Smooth muscle cell (in vitro differentiated cells): ENCODE results near the gene LMBRD2. TPM values are rescaled to one million over a fixed set of nuclear protein-coding genes. Genes with fewer than 3 reads are reported as not detected.
"Not testable (repeated sequence)": the region's sequence is repeated elsewhere in the genome, so short reads cannot be mapped to it uniquely, and the experiment has no call there.

Source experiments
- DNase-seq: peaks from one replicate; lab custom pipeline; 2025; ENCODE audit not compliant: unreplicated experiment; lab: John Stamatoyannopoulos, UW
- H2AFZ ChIP-seq: fragments of 200-600 bp; sonication (generic); 2 replicates; pipeline ENCODE4 v1.6.0; 2016; ENCODE audit warnings: antibody characterized with exemption, low read depth, mild to moderate bottlenecking
- H3F3A ChIP-seq: fragments of 200-600 bp; sonication (generic); 2 replicates; pipeline ENCODE4 v1.6.0; 2017; ENCODE audit warnings: antibody characterized with exemption, low read depth
- H3K27ac ChIP-seq: fragments of 200-600 bp; sonication (generic); 2 replicates; pipeline ENCODE4 v1.5.1; 2016; ENCODE audit warnings: low read depth, mild to moderate bottlenecking
- H3K27me3 ChIP-seq: fragments of 200-600 bp; sonication (generic); 2 replicates; pipeline ENCODE4 v1.6.1; 2016; ENCODE audit warnings: low read depth, mild to moderate bottlenecking
- H3K36me3 ChIP-seq: fragments of 200-600 bp; sonication (generic); 2 replicates; pipeline ENCODE4 v1.5.1; 2016; ENCODE audit warnings: low read depth
- H3K4me1 ChIP-seq: fragments of 200-600 bp; sonication (generic); 2 replicates; pipeline ENCODE4 v1.5.1; 2016; ENCODE audit warnings: low read depth
- H3K4me2 ChIP-seq: fragments of 200-600 bp; sonication (generic); 2 replicates; pipeline ENCODE4 v1.6.0; 2016; ENCODE audit warnings: mild to moderate bottlenecking
- H3K4me3 ChIP-seq: fragments of 200-600 bp; sonication (generic); 2 replicates; pipeline ENCODE4 v1.5.1; 2016; ENCODE audit warnings: mild to moderate bottlenecking
- H3K79me2 ChIP-seq: fragments of 200-600 bp; sonication (generic); 2 replicates; pipeline ENCODE4 v1.6.0; 2016; ENCODE audit warnings: low read depth, mild to moderate bottlenecking
- H3K9ac ChIP-seq: fragments of 200-600 bp; sonication (generic); 2 replicates; pipeline ENCODE4 v1.6.0; 2016; ENCODE audit warnings: low read depth
- H3K9me3 ChIP-seq: fragments of 200-600 bp; sonication (generic); replicated peaks from 2 replicates; pipeline ENCODE4 v1.5.1; 2016; ENCODE audit warnings: low read depth
- H4K20me1 ChIP-seq: fragments of 200-600 bp; sonication (generic); 2 replicates; pipeline ENCODE4 v1.6.0; 2016; ENCODE audit warnings: low read depth
- WGBS: methylation state at CpG from one replicate; pipeline ENCODE4 v1.1.7; 2016; ENCODE audit warnings: low lambda C conversion rate; 5-methylcytosine and 5-hydroxymethylcytosine counted together
- polyA plus RNA-seq: library from polyadenylated mRNA; unstranded; fragments of >200 nt; fragmentation: Nextera tagmentation; extraction: Ambion mirVana; gene quantifications from 2 replicates; pipeline ENCODE4 v1.2.1, GENCODE V29; 2016
- total RNA-seq: library from RNA; depleted of rRNA; stranded (reverse); fragments of >200 nt; gene quantifications from 2 replicates; pipeline ENCODE4 v1.2.3, GENCODE V29; 2014
- TF ChIP-seq, protein P1 (sequence below): fragments of 200-600 bp; sonication (generic); IDR thresholded peaks from 2 replicates; pipeline ENCODE4 v1.5.1; 2017; ENCODE audit warnings: borderline replicate concordance, mild to moderate bottlenecking, antibody characterized with exemption; ENCODE audit not compliant: insufficient read depth, poor library complexity, severe bottlenecking

Gene LMBRD2
- total and polyA plus RNA-seq, 2 experiments from 2014 or later, result 2.5 to 18.5 TPM

- Histone ChIP-seq H3K36me3 (no peaks in the 10 kb centered on the region), H3K79me2 (no peaks in the 10 kb centered on the region), H2AFZ (no peak overlapping the region), H3K9ac (no peak overlapping the region), H3K4me3 (no peak overlapping the region), H3K4me2 (no peak overlapping the region), H3K4me1 (no peaks in the 10 kb centered on the region), H3F3A (no peaks in the 10 kb centered on the region), H3K9me3 (no peaks in the 10 kb centered on the region), H3K27me3 (no peaks in the 10 kb centered on the region), H4K20me1 (no peaks in the 10 kb centered on the region), H3K27ac (no peak overlapping the region)
- DNase-seq, result no peak
- WGBS, result 90% methylated on average over 7 of the region's 7 CpGs
- TF ChIP-seq, protein P1, sequence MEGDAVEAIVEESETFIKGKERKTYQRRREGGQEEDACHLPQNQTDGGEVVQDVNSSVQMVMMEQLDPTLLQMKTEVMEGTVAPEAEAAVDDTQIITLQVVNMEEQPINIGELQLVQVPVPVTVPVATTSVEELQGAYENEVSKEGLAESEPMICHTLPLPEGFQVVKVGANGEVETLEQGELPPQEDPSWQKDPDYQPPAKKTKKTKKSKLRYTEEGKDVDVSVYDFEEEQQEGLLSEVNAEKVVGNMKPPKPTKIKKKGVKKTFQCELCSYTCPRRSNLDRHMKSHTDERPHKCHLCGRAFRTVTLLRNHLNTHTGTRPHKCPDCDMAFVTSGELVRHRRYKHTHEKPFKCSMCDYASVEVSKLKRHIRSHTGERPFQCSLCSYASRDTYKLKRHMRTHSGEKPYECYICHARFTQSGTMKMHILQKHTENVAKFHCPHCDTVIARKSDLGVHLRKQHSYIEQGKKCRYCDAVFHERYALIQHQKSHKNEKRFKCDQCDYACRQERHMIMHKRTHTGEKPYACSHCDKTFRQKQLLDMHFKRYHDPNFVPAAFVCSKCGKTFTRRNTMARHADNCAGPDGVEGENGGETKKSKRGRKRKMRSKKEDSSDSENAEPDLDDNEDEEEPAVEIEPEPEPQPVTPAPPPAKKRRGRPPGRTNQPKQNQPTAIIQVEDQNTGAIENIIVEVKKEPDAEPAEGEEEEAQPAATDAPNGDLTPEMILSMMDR, result no peak
Measured at GRCh38 chr5:36138900-36139683, 12.6 kb downstream of the LMBRD2 start.

GRCh38 chr5:36136581-36136980 lies 15.1 kb downstream of the LMBRD2 start:
- H3K79me2 ChIP-seq, result no peaks in the 10 kb centered on the region
- no peak overlapping the region for H3K4me2 ChIP-seq
- TF ChIP-seq, protein P1, result no peak
- no peaks in the 10 kb centered on the region for H3F3A ChIP-seq
- H2AFZ ChIP-seq, result no peak overlapping the region
- no peaks in the 10 kb centered on the region for H4K20me1 ChIP-seq
- no peak for DNase-seq
- H3K27me3 ChIP-seq, result no peaks in the 10 kb centered on the region
- no peak overlapping the region for H3K4me3 ChIP-seq
- H3K9ac ChIP-seq, result no peak overlapping the region
- no peaks in the 10 kb centered on the region for H3K9me3 ChIP-seq
- H3K4me1 ChIP-seq, result no peaks in the 10 kb centered on the region
- H3K27ac ChIP-seq, result no peak overlapping the region
- H3K36me3 ChIP-seq, result no peaks in the 10 kb centered on the region

DNA sequence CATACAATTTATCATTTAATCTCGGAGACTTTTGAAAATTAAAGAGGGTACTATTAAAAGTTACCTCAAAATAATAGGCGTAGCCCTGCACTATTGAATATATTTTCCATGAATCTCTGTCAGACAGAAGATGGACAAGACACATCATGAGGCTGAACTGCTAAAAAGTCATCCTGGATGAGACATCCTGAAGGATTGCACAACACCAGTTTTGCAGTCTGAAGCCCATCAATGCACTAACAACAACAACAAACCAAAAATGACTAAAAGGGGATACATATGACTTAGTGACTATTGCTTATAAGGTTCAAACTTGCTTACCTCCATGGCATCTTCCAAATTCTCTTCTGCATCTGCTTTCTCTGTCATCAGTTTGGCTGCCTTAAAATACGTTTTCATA lies 15.7 kb downstream of the LMBRD2 start:
- H3K4me2 ChIP-seq, result no peak overlapping the region
- TF ChIP-seq, protein P1, result no peak
- DNase-seq, result no peak

GRCh38 chr5:36133009-36133408 lies 18.7 kb downstream of the LMBRD2 start:
- H3K4me1 ChIP-seq, H3F3A ChIP-seq, H3K79me2 ChIP-seq, H3K27ac ChIP-seq, H4K20me1 ChIP-seq, H3K4me2 ChIP-seq, H2AFZ ChIP-seq, DNase-seq, H3K36me3 ChIP-seq, H3K9ac ChIP-seq, H3K9me3 ChIP-seq, H3K27me3 ChIP-seq, H3K4me3 ChIP-seq: not testable (repeated sequence)
- WGBS, result 89% methylated on average over 1 of the region's 1 CpG

More for the DNA sequence above, 15.7 kb downstream of the LMBRD2 start:
- Histone ChIP-seq H3K79me2 (no peaks in the 10 kb centered on the region), H3K4me3 (no peak overlapping the region), H3K27ac (no peak overlapping the region), H3K9ac (no peak overlapping the region), H3K36me3 (no peaks in the 10 kb centered on the region), H2AFZ (no peak overlapping the region), H3F3A (no peaks in the 10 kb centered on the region), H3K27me3 (no peaks in the 10 kb centered on the region), H3K9me3 (no peaks in the 10 kb centered on the region), H3K4me1 (no peaks in the 10 kb centered on the region), H4K20me1 (no peaks in the 10 kb centered on the region)
- 98% methylated on average over 3 of the region's 3 CpGs for WGBS

DNA sequence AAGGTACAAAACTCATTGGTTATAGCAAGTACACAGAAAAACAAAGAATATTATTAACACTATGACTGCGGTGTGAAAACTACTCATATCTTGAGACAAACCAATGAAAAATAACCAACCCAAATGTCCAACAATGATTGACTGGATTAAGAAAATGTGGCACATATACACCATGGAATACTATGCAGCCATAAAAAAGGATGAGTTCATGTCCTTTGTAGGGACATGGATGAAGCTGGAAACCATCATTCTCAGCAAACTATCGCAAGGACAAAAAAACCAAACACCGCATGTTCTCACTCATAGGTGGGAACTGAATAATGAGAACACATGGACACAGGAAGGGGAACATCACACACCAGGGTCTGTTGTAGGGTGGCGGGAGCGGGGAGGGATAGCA lies 22.0 kb downstream of the LMBRD2 start:
- H3K27me3 ChIP-seq, result not testable (repeated sequence)

More for the DNA sequence above, 22.0 kb downstream of the LMBRD2 start:
- not testable (repeated sequence) for H3K4me1 ChIP-seq, H3K4me3 ChIP-seq, H3F3A ChIP-seq, H4K20me1 ChIP-seq, H3K36me3 ChIP-seq, DNase-seq, H3K9ac ChIP-seq, H3K79me2 ChIP-seq, H2AFZ ChIP-seq, H3K9me3 ChIP-seq, H3K27ac ChIP-seq, H3K4me2 ChIP-seq
- 98% methylated on average over 5 of the region's 5 CpGs for WGBS
